ENCODE measurements around the gene FARP1. TPM values are rescaled to one million over a fixed set of nuclear protein-coding genes. Genes with fewer than 3 reads are reported as not detected.

FARP1 gene
- total and polyA plus RNA-seq, 7 donors: 6.9 to 96.4 (median 32.9) TPM

DNA sequence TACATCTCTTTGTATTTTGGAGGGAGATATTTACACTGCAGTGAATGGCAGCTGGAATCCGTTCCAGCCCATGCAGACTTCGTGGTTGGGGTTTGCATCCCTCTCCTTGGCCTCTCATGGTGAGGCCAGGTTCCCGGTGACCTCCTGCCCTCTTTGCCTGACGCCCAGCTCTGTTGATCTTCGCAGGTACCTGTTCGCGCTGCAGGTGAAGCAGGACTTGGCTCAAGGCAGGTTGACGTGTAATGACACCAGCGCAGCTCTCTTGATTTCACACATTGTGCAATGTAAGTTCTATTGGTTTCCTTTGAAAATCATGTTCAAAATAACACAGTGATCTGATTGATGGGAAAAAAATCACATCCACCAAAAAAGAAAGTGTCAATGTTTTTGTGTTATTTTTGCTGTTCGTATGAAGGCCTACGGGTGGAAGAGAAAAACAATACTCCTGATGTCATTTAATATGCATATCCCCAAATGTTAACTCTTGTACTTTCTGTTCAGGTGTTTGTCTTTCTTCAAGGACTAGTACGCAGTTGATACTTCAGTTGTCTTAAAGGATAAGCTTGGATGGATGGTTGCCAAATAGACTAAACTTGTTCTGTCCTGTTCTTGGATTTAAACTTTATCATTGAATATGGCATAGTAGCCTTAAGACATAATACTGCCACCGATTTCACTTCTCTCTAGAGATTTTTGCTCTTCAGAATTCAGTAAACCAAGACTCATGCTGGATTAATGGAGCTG lies 234.9 kb downstream of the FARP1 start:
- no peak for DNase-seq
- Histone ChIP-seq H3K4me3 (no peak overlapping the region), H3K27me3 (no peaks in the 10 kb centered on the region), H3K36me3 (no peaks in the 10 kb centered on the region), H3K9me3 (no peaks in the 10 kb centered on the region), H3K4me1 (no peaks in the 10 kb centered on the region), H3K27ac (no peak overlapping the region)
- intact Hi-C loops (cut with DNase I): no loop called here
- no peak for TF ChIP-seq POLR2A (IDR thresholded peaks at IDR 0.05)
- TF ChIP-seq POLR2AphosphoS5 (IDR thresholded peaks at IDR 0.05): no peak
- no peak for TF ChIP-seq EP300 (IDR thresholded peaks at IDR 0.05)
- no peak for TF ChIP-seq CTCF (IDR thresholded peaks at IDR 0.05)
- WGBS, 2 donors: 91 to 93% methylated on average over 13 of the region's 13 CpGs

DNA sequence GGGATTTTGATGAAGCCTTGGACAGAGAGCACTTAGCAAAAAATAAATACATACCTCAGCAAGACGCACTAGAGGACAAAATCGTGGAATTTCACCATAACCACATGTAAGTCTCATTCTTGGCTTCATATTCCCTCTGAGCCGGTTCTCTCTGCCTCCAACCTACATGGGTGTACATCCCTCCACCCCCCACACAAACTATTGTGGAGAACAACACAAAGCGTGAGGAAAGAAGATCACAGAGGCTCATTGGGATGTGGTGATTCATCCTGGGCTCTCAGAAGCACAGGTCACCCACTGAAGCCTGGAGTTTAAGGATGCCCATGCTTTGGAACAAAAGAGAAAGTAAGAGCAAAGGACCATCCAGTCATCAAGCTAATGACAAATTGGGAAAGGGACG lies 241.8 kb downstream of the FARP1 start:
- no peaks in the 10 kb centered on the region for H3K27me3 ChIP-seq
- no peak for TF ChIP-seq POLR2AphosphoS5 (IDR thresholded peaks at IDR 0.05)
- no peak for TF ChIP-seq EP300 (IDR thresholded peaks at IDR 0.05)
- TF ChIP-seq POLR2A (IDR thresholded peaks at IDR 0.05): no peak
- no peak for TF ChIP-seq CTCF (IDR thresholded peaks at IDR 0.05)
- DNase-seq: no peak
- no peak overlapping the region for H3K4me3 ChIP-seq
- 84 to 85% methylated on average over 5 of the region's 5 CpGs for WGBS, 2 donors
- intact Hi-C loops (cut with DNase I): no loop called here
- H3K36me3 ChIP-seq: peaks cover 0 to 34% (median 9%) of the 10 kb centered on the region in 4 donors
- H3K27ac ChIP-seq: no peak overlapping the region
- no peaks in the 10 kb centered on the region for H3K9me3 ChIP-seq
- H3K4me1 ChIP-seq: peaks cover 0 to 4% (median 0%) of the 10 kb centered on the region in 4 donors

DNA sequence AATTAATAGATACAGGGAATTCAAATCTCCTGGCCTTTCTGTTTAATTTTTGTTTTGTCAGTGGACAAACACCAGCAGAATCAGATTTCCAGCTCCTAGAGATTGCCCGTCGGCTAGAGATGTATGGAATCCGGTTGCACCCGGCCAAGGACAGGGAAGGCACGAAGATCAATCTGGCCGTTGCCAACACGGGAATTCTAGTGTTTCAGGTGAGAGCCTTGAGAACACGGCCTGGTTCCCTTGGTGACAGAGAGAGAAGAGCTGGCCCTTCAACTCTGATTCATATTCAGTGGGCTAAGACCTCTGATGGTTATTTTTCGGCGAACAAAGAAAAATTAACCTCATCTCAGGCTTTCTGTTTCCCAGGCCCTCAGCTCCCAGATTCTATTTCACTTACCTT lies 242.7 kb downstream of the FARP1 start:
- no peaks in the 10 kb centered on the region for H3K9me3 ChIP-seq
- WGBS, 2 donors: 93 to 95% methylated on average over 10 of the region's 10 CpGs
- TF ChIP-seq CTCF (IDR thresholded peaks at IDR 0.05) (no peak), POLR2A (IDR thresholded peaks at IDR 0.05) (no peak), POLR2AphosphoS5 (IDR thresholded peaks at IDR 0.05) (no peak), EP300 (IDR thresholded peaks at IDR 0.05) (no peak)
- intact Hi-C loops (cut with DNase I): no loop called here
- no peaks in the 10 kb centered on the region for H3K27me3 ChIP-seq
- no peak for DNase-seq
- H3K36me3 ChIP-seq: peaks cover 0 to 43% (median 11%) of the 10 kb centered on the region in 4 donors
- peaks cover 0 to 4% (median 0%) of the 10 kb centered on the region in 4 donors for H3K4me1 ChIP-seq
- H3K27ac ChIP-seq: no peak overlapping the region
- H3K4me3 ChIP-seq: no peak overlapping the region

- Histone ChIP-seq H3K4me1 (peaks cover 0 to 4% (median 0%) of the 10 kb centered on the region in 4 donors), H3K9me3 (no peaks in the 10 kb centered on the region), H3K36me3 (peaks cover 0 to 49% (median 11%) of the 10 kb centered on the region in 4 donors), H3K27ac (no peak overlapping the region), H3K27me3 (no peaks in the 10 kb centered on the region), H3K4me3 (no peak overlapping the region)
- intact Hi-C loops (cut with DNase I): no loop called here
- 62 to 77% methylated on average over 8 of the region's 8 CpGs for WGBS, 2 donors
- no peak for TF ChIP-seq POLR2AphosphoS5 (IDR thresholded peaks at IDR 0.05)
- no peak for TF ChIP-seq CTCF (IDR thresholded peaks at IDR 0.05)
- no peak for TF ChIP-seq POLR2A (IDR thresholded peaks at IDR 0.05)
- TF ChIP-seq EP300 (IDR thresholded peaks at IDR 0.05): no peak
- no peak for DNase-seq
These were observed 243.7 kb downstream of the FARP1 start for GRCh38 chr13:98386637-98387036.

Measured in sigmoid colon (tissue), 7 donors.